Naive thymus-derived CD4-positive, alpha-beta T cell (primary cell): ENCODE results near the gene UQCC3. TPM values are rescaled to one million over a fixed set of nuclear protein-coding genes. Genes with fewer than 3 reads are reported as not detected.
"Not testable (repeated sequence)": the region's sequence is repeated elsewhere in the genome, so short reads cannot be mapped to it uniquely, and the experiment has no call there.

ENCODE experiments used
- ATAC-seq: fragments of 150-1000 bp; cut with Tn5 transposase; 2 replicates; pipeline ENCODE4 v1.10.0; 2021; ENCODE audit warnings: mild to moderate bottlenecking, moderate library complexity
- CTCF ChIA-PET: fragments of 350-600 bp; sonication (Branson Sonifier 250); formaldehyde crosslinking; loops from one replicate; lab custom pipeline; 2021; ENCODE audit warnings: antibody characterized with exemption; lab: Charles Lee
- POLR2A ChIA-PET: fragments of 350-600 bp; sonication (Branson Sonifier 250); formaldehyde crosslinking; loops from one replicate; lab custom pipeline; 2021; ENCODE audit warnings: antibody characterized with exemption, inconsistent platforms; lab: Charles Lee
- DNase-seq, 9 donors: peaks; one replicate each; pipeline versions ENCODE4 v3.0.0 to v3.0.0-alpha.2; 2020 to 2022; ENCODE audit warnings: mixed read lengths in 1 of 9
- H3K27ac ChIP-seq: one replicate; pipeline ENCODE4 v1.7.0; 2013; ENCODE audit warnings: mild to moderate bottlenecking, low read depth, low read length, moderate library complexity
- H3K27me3 ChIP-seq, 2 donors: one replicate each; pipeline ENCODE4 v1.7.0; 2013; ENCODE audit warnings: low read length in 2 of 2, mild to moderate bottlenecking in 2 of 2, moderate library complexity in 2 of 2; ENCODE audit not compliant: control insufficient read depth in 2 of 2, insufficient read depth in 2 of 2
- H3K36me3 ChIP-seq, 3 experiments: 1 replicate in 2 of 3; 2 replicates in 1 of 3; pipeline ENCODE4 v1.7.0; 2013; ENCODE audit warnings: low read length in 3 of 3, mild to moderate bottlenecking in 3 of 3, moderate library complexity in 1 of 3; ENCODE audit not compliant: insufficient read depth in 3 of 3, control insufficient read depth in 2 of 3
- H3K4me1 ChIP-seq, 2 donors: one replicate each; pipeline ENCODE4 v1.7.0; 2013; ENCODE audit warnings: low read length in 2 of 2, mild to moderate bottlenecking in 2 of 2, moderate library complexity in 1 of 2; ENCODE audit not compliant: control insufficient read depth in 2 of 2, insufficient read depth in 2 of 2
- H3K4me3 ChIP-seq: 2 replicates; pipeline ENCODE4 v1.7.0; 2013; ENCODE audit warnings: mild to moderate bottlenecking, low read length
- H3K9me3 ChIP-seq, 3 experiments: 1 replicate in 2 of 3; 2 replicates in 1 of 3; pipeline ENCODE4 v1.7.0; 2013; ENCODE audit warnings: low read length in 3 of 3; ENCODE audit not compliant: control insufficient read depth in 2 of 3
- H3K27ac Mint-ChIP-seq, 9 donors: one replicate each; pipeline ENCODE4 v1.8.0; 2020 to 2022; ENCODE audit warnings: mixed read lengths in 9 of 9, mild to moderate bottlenecking in 8 of 9, moderate library complexity in 5 of 9, inconsistent platforms in 2 of 9
- H3K27me3 Mint-ChIP-seq, 5 donors: one replicate each; pipeline ENCODE4 v1.8.0; 2021 to 2022; ENCODE audit warnings: mixed read lengths in 5 of 5, mild to moderate bottlenecking in 1 of 5
- H3K36me3 Mint-ChIP-seq, 5 donors: one replicate each; pipeline ENCODE4 v1.8.0; 2020 to 2022; ENCODE audit warnings: mixed read lengths in 5 of 5, mild to moderate bottlenecking in 3 of 5, inconsistent platforms in 1 of 5
- H3K4me1 Mint-ChIP-seq, 7 donors: one replicate each; pipeline ENCODE4 v1.8.0; 2020 to 2022; ENCODE audit warnings: mixed read lengths in 7 of 7, mild to moderate bottlenecking in 3 of 7, inconsistent platforms in 1 of 7
- H3K4me3 Mint-ChIP-seq, 10 donors: one replicate each; pipeline ENCODE4 v1.8.0; 2020 to 2022; ENCODE audit warnings: mild to moderate bottlenecking in 10 of 10, mixed read lengths in 10 of 10, moderate library complexity in 6 of 10, inconsistent platforms in 2 of 10
- H3K9me3 Mint-ChIP-seq, 11 donors: one replicate each; pipeline ENCODE4 v1.8.0; 2020 to 2022; ENCODE audit warnings: mixed read lengths in 11 of 11, mild to moderate bottlenecking in 4 of 11, inconsistent platforms in 1 of 11, moderate library complexity in 1 of 11
- intact Hi-C, 2 donors: fragments of 100-400 bp; cut with micrococcal nuclease; formaldehyde crosslinking; loops; one replicate each; pipeline ENCODE4 v1.15.1; 2023
- polyA plus RNA-seq, 2 donors: library from polyadenylated mRNA; unstranded; fragments of 300-500 nt; fragmentation: Illumina TruSeq; gene quantifications; one replicate each; pipeline ENCODE4 v1.2.3, GENCODE V29; 2021
- total RNA-seq, 6 experiments: library from RNA in 5 of 6; stranded (reverse) in 5 of 6; gene quantifications; 1 replicate in 5 of 6; 2 replicates in 1 of 6; pipeline ENCODE4 v1.2.3 and lab custom pipeline; 2021 to 2026

UQCC3 gene
- total and polyA plus RNA-seq, 7 experiments from 2014 or later: 2.2 to 11.1 (median 7.9) TPM

GRCh38 chr11:62648967-62649364, 22.5 kb upstream of the UQCC3 start:
- CTCF ChIA-PET: interaction anchor here (1.1 to 2.2 kb wide), 2 partner anchors 16 to 36 kb away, joined by 3 to 6 read pairs; partner anchors contain the start of genes C11orf98, CSKMT, EML3 and ROM1
- Mint-ChIP-seq H3K4me3 (no peak overlapping the region), H3K4me1 (peaks cover 17 to 51% (median 47%) of the 10 kb centered on the region in 7 donors), H3K27me3 (no peaks in the 10 kb centered on the region), H3K9me3 (peaks cover 0 to 5% (median 0%) of the 10 kb centered on the region in 11 donors), H3K36me3 (peaks cover 0 to 16% (median 0%) of the 10 kb centered on the region in 5 donors), H3K27ac (peak overlapping the region in 2 of 9 donors; percentile 14 to 55)
- intact Hi-C loops: no loop called here
- Histone ChIP-seq H3K27me3 (no peaks in the 10 kb centered on the region), H3K9me3 (no peaks in the 10 kb centered on the region), H3K4me1 (peaks cover 19 to 33% of the 10 kb centered on the region in 2 donors), H3K36me3 (peaks cover 0 to 33% (median 0%) of the 10 kb centered on the region in 3 experiments), H3K4me3 (no peak overlapping the region), H3K27ac (no peak overlapping the region)
- ATAC-seq: no peak
- DNase-seq: no peak
- POLR2A ChIA-PET: interaction anchor here (0.9 to 21.6 kb wide), 10 partner anchors 9 to 192 kb away, joined by 3 to 332 read pairs (median 7); partner anchors contain the start of genes B3GAT3, C11orf98, CSKMT and HNRNPUL2

- peak overlapping the region in 2 of 9 donors; percentile 14 to 38 for H3K27ac Mint-ChIP-seq
- no peaks in the 10 kb centered on the region for H3K9me3 ChIP-seq
- peaks cover 0 to 14% (median 0%) of the 10 kb centered on the region in 5 donors for H3K36me3 Mint-ChIP-seq
- DNase-seq (no peak), ATAC-seq (no peak)
- H3K36me3 ChIP-seq: peaks cover 0 to 28% (median 0%) of the 10 kb centered on the region in 3 experiments
- intact Hi-C loops: no loop called here
- no peak overlapping the region for H3K27ac ChIP-seq
- no peaks in the 10 kb centered on the region for H3K27me3 Mint-ChIP-seq
- peaks cover 19 to 33% of the 10 kb centered on the region in 2 donors for H3K4me1 ChIP-seq
- no peaks in the 10 kb centered on the region for H3K27me3 ChIP-seq
- peak overlapping the region in 1 of 10 donors; percentile 25 for H3K4me3 Mint-ChIP-seq
- ChIA-PET POLR2A (interaction anchor here (0.6 to 21.6 kb wide), 11 partner anchors 8 to 206 kb away, joined by 3 to 332 read pairs (median 5); partner anchors contain the start of genes B3GAT3, C11orf98, CSKMT and HNRNPUL2), CTCF (interaction anchor here (1.1 to 2.2 kb wide), 4 partner anchors 14 to 50 kb away, joined by 3 to 6 read pairs (median 3); partner anchors contain the start of genes C11orf98, CSKMT, EML3 and ROM1)
- peaks cover 17 to 49% (median 42%) of the 10 kb centered on the region in 7 donors for H3K4me1 Mint-ChIP-seq
- peaks cover 0 to 8% (median 0%) of the 10 kb centered on the region in 11 donors for H3K9me3 Mint-ChIP-seq
- no peak overlapping the region for H3K4me3 ChIP-seq
Measured at GRCh38 chr11:62649486-62649885, 22.0 kb upstream of the UQCC3 start.

- H3K4me3 ChIP-seq, H3K9me3 Mint-ChIP-seq, H3K27me3 Mint-ChIP-seq, H3K9me3 ChIP-seq, H3K4me3 Mint-ChIP-seq, H3K27me3 ChIP-seq, H3K27ac ChIP-seq, ATAC-seq, intact Hi-C loops, DNase-seq: not testable (repeated sequence)
- peaks cover 17 to 48% (median 36%) of the 10 kb centered on the region in 7 donors for H3K4me1 Mint-ChIP-seq
- H3K36me3 ChIP-seq: peaks cover 0 to 28% (median 0%) of the 10 kb centered on the region in 3 experiments
- peak overlapping the region in 2 of 9 donors; percentile 28 to 71 for H3K27ac Mint-ChIP-seq
- H3K4me1 ChIP-seq: peaks cover 19 to 27% of the 10 kb centered on the region in 2 donors
- ChIA-PET POLR2A (interaction anchor here (0.6 to 21.6 kb wide), 12 partner anchors 7 to 227 kb away, joined by 3 to 332 read pairs (median 4); partner anchors contain the start of genes C11orf98, CSKMT, LBHD1 and MTA2), CTCF (interaction anchor here (1.0 to 1.5 kb wide), 5 partner anchors 9 to 59 kb away, joined by 3 to 5 read pairs (median 3); partner anchors contain the start of genes C11orf98, CSKMT and TUT1)
- H3K36me3 Mint-ChIP-seq: peaks cover 0 to 12% (median 0%) of the 10 kb centered on the region in 5 donors
Measured at GRCh38 chr11:62650283-62650682, 21.2 kb upstream of the UQCC3 start.

GRCh38 chr11:62652161-62653006, 19.1 kb upstream of the UQCC3 start:
- Histone ChIP-seq H3K4me1 (peaks cover 13 to 16% of the 10 kb centered on the region in 2 donors), H3K9me3 (no peaks in the 10 kb centered on the region), H3K36me3 (peaks cover 0 to 22% (median 0%) of the 10 kb centered on the region in 3 experiments), H3K4me3 (peak overlapping the region; percentile 87), H3K27ac (peak overlapping the region; percentile 95), H3K27me3 (no peaks in the 10 kb centered on the region)
- no peaks in the 10 kb centered on the region for H3K27me3 Mint-ChIP-seq
- H3K27ac Mint-ChIP-seq: peak overlapping the region; percentile 88 to 98 (median 96)
- DNase-seq (peak in 4 of 9 donors; percentile 13 to 59 (median 22)), ATAC-seq (no peak)
- intact Hi-C loops: loop anchor here (1.0 to 2.0 kb wide), 11 partner anchors 7 to 78 kb away; partner anchors contain the start of genes C11orf98 (in 2 of the 2), CSKMT (in 2 of the 2), TUT1 (in 2 of the 2) and UBXN1 (in 2 of the 2)
- H3K9me3 Mint-ChIP-seq: peaks cover 0 to 9% (median 0%) of the 10 kb centered on the region in 11 donors
- H3K4me1 Mint-ChIP-seq: peaks cover 11 to 36% (median 22%) of the 10 kb centered on the region in 7 donors
- H3K36me3 Mint-ChIP-seq: peaks cover 0 to 8% (median 0%) of the 10 kb centered on the region in 5 donors
- CTCF ChIA-PET: interaction anchor here (1.3 kb wide), 1 partner anchor 12 kb away, joined by 4 read pairs; no protein-coding TSS in a partner anchor
- H3K4me3 Mint-ChIP-seq: peak overlapping the region; percentile 75 to 94 (median 90)
- POLR2A ChIA-PET: interaction anchor here (0.6 to 21.6 kb wide), 41 partner anchors 9 to 253 kb away, joined by 3 to 332 read pairs (median 4); partner anchors contain the start of genes B3GAT3, BSCL2, C11orf98 and CSKMT

GRCh38 chr11:62654297-62654696, 17.2 kb upstream of the UQCC3 start:
- no peak overlapping the region for H3K27ac ChIP-seq
- Mint-ChIP-seq H3K36me3 (peaks cover 0 to 7% (median 0%) of the 10 kb centered on the region in 5 donors), H3K27me3 (no peaks in the 10 kb centered on the region), H3K27ac (peak overlapping the region in 8 of 9 donors; percentile 20 to 97 (median 74)), H3K4me3 (peak overlapping the region; percentile 16 to 72 (median 48)), H3K4me1 (peaks cover 11 to 34% (median 22%) of the 10 kb centered on the region in 7 donors), H3K9me3 (peaks cover 0 to 9% (median 0%) of the 10 kb centered on the region in 11 donors)
- H3K36me3 ChIP-seq: peaks cover 0 to 9% (median 0%) of the 10 kb centered on the region in 3 experiments
- H3K27me3 ChIP-seq: no peaks in the 10 kb centered on the region
- ATAC-seq (no peak), DNase-seq (no peak)
- intact Hi-C loops: no loop called here
- no peaks in the 10 kb centered on the region for H3K9me3 ChIP-seq
- no peak overlapping the region for H3K4me3 ChIP-seq
- ChIA-PET POLR2A (interaction anchor here (0.7 to 4.0 kb wide), 11 partner anchors 9 to 227 kb away, joined by 3 to 119 read pairs (median 7); partner anchors contain the start of genes B3GAT3, C11orf98, CSKMT and EML3), CTCF (interaction anchor here (0.7 to 2.0 kb wide), 3 partner anchors 11 to 195 kb away, joined by 3 to 10 read pairs (median 6); partner anchors contain the start of genes C11orf98 and CSKMT)
- peaks cover 10 to 13% of the 10 kb centered on the region in 2 donors for H3K4me1 ChIP-seq
